Stimulated activated naive B cell treated with anti-CD40 and anti-IgM and Interleukin-4, amounts not matched to agents 10 μg/mL and 1 μg/mL and 100 μg/mL, for 72 hours (primary cell): ENCODE data around the gene CTSL.
A peak's percentile ranks its signal among the peaks of the same experiment; 100 is the strongest.
"Not testable (repeated sequence)": the region's sequence is repeated elsewhere in the genome, so short reads cannot be mapped to it uniquely, and the experiment has no call there.

Experiments
- ATAC-seq, 2 donors: fragments of 150-1000 bp; cut with Tn5 transposase; replicated peaks; 2 replicates each; pipeline ENCODE4 v1.10.0; 2021; ENCODE audit warnings: moderate library complexity in 1 of 2
- DNase-seq: peaks from one replicate; pipeline ENCODE4 v3.0.0; 2021
- H3K27ac Mint-ChIP-seq: one replicate; pipeline ENCODE4 v1.8.0; 2022; ENCODE audit warnings: mild to moderate bottlenecking, mixed read lengths
- H3K27me3 Mint-ChIP-seq, 2 donors: one replicate each; pipeline ENCODE4 v1.8.0; 2022; ENCODE audit warnings: mixed read lengths in 2 of 2
- H3K36me3 Mint-ChIP-seq, 2 donors: one replicate each; pipeline ENCODE4 v1.8.0; 2022; ENCODE audit warnings: mixed read lengths in 2 of 2, mild to moderate bottlenecking in 1 of 2
- H3K4me1 Mint-ChIP-seq, 2 donors: one replicate each; pipeline ENCODE4 v1.8.0; 2022; ENCODE audit warnings: mixed read lengths in 2 of 2, mild to moderate bottlenecking in 1 of 2
- H3K4me3 Mint-ChIP-seq, 2 donors: one replicate each; pipeline ENCODE4 v1.8.0; 2022; ENCODE audit warnings: mild to moderate bottlenecking in 2 of 2, mixed read lengths in 2 of 2, moderate library complexity in 1 of 2
- H3K9me3 Mint-ChIP-seq, 2 donors: one replicate each; pipeline ENCODE4 v1.8.0; 2022; ENCODE audit warnings: mixed read lengths in 2 of 2, mild to moderate bottlenecking in 1 of 2

The CTSL gene

GRCh38 chr9:87722393-87723088 is 3.4 kb upstream of the CTSL start:
- Mint-ChIP-seq H3K27ac (no peak overlapping the region), H3K36me3 (peaks cover 3% of the 10 kb centered on the region in 2 donors), H3K27me3 (peaks cover 38 to 62% of the 10 kb centered on the region in 2 donors), H3K9me3 (peaks cover 0 to 5% of the 10 kb centered on the region in 2 donors), H3K4me1 (peaks cover 4 to 13% of the 10 kb centered on the region in 2 donors), H3K4me3 (no peak overlapping the region)
- DNase-seq (no peak), ATAC-seq (peak; percentile 48 to 63)

DNA sequence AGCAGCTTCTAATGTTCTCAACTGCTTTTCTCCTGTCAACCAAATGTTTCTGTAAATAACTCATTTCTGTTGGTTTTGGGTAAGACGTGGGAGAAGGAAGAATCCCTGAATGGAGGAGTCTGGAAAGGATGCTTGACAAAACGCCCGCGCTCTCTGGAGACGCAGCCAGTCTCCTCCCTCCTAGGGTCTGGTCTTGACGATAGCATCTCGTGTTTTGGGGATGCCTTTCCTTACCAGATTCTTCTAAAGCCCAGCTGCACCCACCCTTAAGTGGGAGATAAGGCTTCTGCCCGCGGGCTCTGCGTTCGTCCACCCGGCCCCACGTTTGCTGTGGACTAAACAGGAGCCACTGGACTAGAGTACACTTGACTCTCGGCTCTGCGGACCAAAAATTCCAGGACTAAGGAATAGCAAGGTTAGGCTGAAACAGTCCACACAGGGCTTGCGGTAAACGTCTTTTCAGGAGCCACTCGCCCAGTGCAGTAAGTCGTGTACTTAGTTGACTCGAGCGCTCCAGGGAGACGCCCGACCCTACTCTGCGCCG is 491 bp upstream of the CTSL start:
- H3K4me3 Mint-ChIP-seq, result peak overlapping the region; percentile 82 to 88
- H3K4me1 Mint-ChIP-seq, result peaks cover 4 to 13% of the 10 kb centered on the region in 2 donors
- peaks cover 3% of the 10 kb centered on the region in 2 donors for H3K36me3 Mint-ChIP-seq
- H3K27me3 Mint-ChIP-seq, result peaks cover 42 to 67% of the 10 kb centered on the region in 2 donors
- H3K27ac Mint-ChIP-seq, result peak overlapping the region; percentile 59
- no peak for DNase-seq
- no peak for ATAC-seq
- H3K9me3 Mint-ChIP-seq, result peaks cover 0 to 5% of the 10 kb centered on the region in 2 donors

DNA sequence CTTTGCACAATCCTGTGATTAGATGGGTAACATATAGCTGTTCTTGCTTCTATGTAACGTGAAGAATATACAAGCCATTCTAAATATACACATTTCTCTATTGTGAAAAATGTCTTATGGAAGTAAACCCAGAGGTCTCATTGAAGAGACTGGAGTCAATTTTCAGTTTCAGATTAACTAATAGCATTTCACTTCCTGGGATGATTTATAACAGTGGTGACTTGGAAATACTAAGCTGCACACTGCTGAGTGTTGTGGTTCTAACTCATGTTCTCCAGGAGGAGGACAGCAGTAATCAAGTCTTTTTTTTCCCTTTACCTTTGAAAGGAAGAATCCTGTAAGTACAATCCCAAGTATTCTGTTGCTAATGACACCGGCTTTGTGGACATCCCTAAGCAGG is 3.3 kb downstream of the CTSL start:
- Mint-ChIP-seq H3K4me3 (no peak overlapping the region), H3K36me3 (peaks cover 3% of the 10 kb centered on the region in 2 donors), H3K27ac (no peak overlapping the region), H3K9me3 (peaks cover 0 to 1% of the 10 kb centered on the region in 2 donors), H3K4me1 (peaks cover 4 to 13% of the 10 kb centered on the region in 2 donors), H3K27me3 (peaks cover 47 to 67% of the 10 kb centered on the region in 2 donors)
- ATAC-seq, result no peak
- DNase-seq, result no peak

DNA sequence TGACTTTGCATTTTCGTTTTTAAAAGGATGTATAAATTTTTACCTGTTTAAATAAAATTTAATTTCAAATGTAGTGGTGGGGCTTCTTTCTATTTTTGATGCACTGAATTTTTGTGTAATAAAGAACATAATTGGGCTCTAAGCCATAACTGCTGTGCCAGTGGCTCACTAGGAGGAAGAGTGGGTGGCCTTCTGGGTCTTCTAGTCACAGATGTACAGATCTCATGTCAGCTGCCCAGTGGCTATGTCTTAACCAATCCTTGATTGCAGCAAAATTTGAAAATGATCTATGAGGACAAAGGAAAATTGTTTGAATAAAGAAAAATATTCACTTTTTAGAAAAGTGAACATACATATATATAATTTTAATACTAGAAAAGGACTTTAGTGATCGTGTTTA is 5.4 kb downstream of the CTSL start:
- Mint-ChIP-seq H3K4me3 (no peak overlapping the region), H3K27me3 (peaks cover 30 to 51% of the 10 kb centered on the region in 2 donors), H3K4me1 (peaks cover 0 to 4% of the 10 kb centered on the region in 2 donors), H3K36me3 (no peaks in the 10 kb centered on the region), H3K9me3 (peaks cover 0 to 1% of the 10 kb centered on the region in 2 donors), H3K27ac (no peak overlapping the region)
- no peak for ATAC-seq
- no peak for DNase-seq

DNA sequence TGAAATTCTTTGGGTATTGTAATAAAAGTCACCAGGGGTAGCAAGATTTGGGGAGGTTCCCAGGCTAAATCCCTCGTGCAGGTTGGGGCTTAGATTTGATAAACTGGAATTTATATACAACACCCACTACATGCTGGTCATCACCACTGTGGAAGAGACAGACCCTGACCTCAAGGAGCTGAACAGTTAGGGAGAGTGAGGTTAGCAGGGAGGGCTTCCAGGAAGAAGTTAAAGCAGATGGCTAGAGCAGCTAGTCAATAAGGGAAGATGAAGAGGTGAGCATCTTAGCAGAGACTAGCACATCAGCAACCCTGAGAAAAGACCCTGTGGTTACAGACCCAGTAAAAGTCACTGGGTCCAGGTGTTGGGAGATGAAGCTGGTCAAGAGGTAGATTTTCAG is 6.4 kb downstream of the CTSL start:
- DNase-seq, result no peak
- Mint-ChIP-seq H3K4me3 (no peak overlapping the region), H3K4me1 (no peaks in the 10 kb centered on the region), H3K9me3 (peaks cover 0 to 1% of the 10 kb centered on the region in 2 donors), H3K27ac (no peak overlapping the region), H3K36me3 (no peaks in the 10 kb centered on the region), H3K27me3 (peaks cover 26 to 56% of the 10 kb centered on the region in 2 donors)
- ATAC-seq, result no peak

DNA sequence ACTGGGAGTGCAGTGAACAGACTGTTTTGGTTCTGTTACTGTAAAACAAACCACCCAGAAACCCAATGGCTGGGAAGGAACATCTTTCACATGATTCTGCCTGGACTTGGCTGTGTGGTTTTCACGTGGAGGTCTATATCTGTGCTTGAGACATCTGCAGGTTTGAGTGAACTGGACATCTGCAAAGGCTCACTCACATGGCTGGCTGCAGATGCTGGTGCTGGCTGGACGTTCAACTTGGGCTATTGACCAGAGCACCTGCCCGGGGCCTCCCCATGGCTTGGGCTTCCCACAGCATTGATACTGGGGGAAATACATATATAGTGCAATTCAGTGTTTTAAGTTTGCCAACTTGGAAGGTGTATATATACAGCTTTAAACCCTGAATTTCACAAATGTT is 6.8 kb downstream of the CTSL start:
- Mint-ChIP-seq H3K4me3 (no peak overlapping the region), H3K27ac (no peak overlapping the region), H3K27me3 (peaks cover 24 to 56% of the 10 kb centered on the region in 2 donors), H3K36me3 (no peaks in the 10 kb centered on the region), H3K4me1 (no peaks in the 10 kb centered on the region), H3K9me3 (peaks cover 0 to 1% of the 10 kb centered on the region in 2 donors)
- DNase-seq (no peak), ATAC-seq (no peak)

GRCh38 chr9:87733273-87734052 is 7.5 kb downstream of the CTSL start:
- DNase-seq (no peak), ATAC-seq (no peak)
- H3K27me3 Mint-ChIP-seq, result peaks cover 24 to 49% of the 10 kb centered on the region in 2 donors
- no peak overlapping the region for H3K4me3 Mint-ChIP-seq
- H3K27ac Mint-ChIP-seq, result no peak overlapping the region
- H3K4me1 Mint-ChIP-seq, result no peaks in the 10 kb centered on the region
- peaks cover 0 to 1% of the 10 kb centered on the region in 2 donors for H3K9me3 Mint-ChIP-seq
- no peaks in the 10 kb centered on the region for H3K36me3 Mint-ChIP-seq

- no peak for ATAC-seq
- no peaks in the 10 kb centered on the region for H3K36me3 Mint-ChIP-seq
- H3K9me3 Mint-ChIP-seq, result peaks cover 0 to 1% of the 10 kb centered on the region in 2 donors
- DNase-seq, result no peak
- peaks cover 24 to 43% of the 10 kb centered on the region in 2 donors for H3K27me3 Mint-ChIP-seq
- no peak overlapping the region for H3K27ac Mint-ChIP-seq
- no peaks in the 10 kb centered on the region for H3K4me1 Mint-ChIP-seq
- H3K4me3 Mint-ChIP-seq, result no peak overlapping the region
Observed at GRCh38 chr9:87734106-87734505, 8.2 kb downstream of the CTSL start.

GRCh38 chr9:87739546-87739945 is 13.6 kb downstream of the CTSL start:
- Mint-ChIP-seq H3K27me3 (peaks cover 8 to 23% of the 10 kb centered on the region in 2 donors), H3K9me3 (peaks cover 10 to 16% of the 10 kb centered on the region in 2 donors), H3K4me3 (no peak overlapping the region), H3K4me1 (no peaks in the 10 kb centered on the region), H3K36me3 (no peaks in the 10 kb centered on the region), H3K27ac (no peak overlapping the region)
- no peak for ATAC-seq
- no peak for DNase-seq

GRCh38 chr9:87740209-87740608 is 14.3 kb downstream of the CTSL start:
- no peak for DNase-seq
- Mint-ChIP-seq H3K4me3 (no peak overlapping the region), H3K9me3 (peaks cover 10 to 16% of the 10 kb centered on the region in 2 donors), H3K36me3 (no peaks in the 10 kb centered on the region), H3K27me3 (peaks cover 8 to 22% of the 10 kb centered on the region in 2 donors), H3K27ac (no peak overlapping the region), H3K4me1 (no peaks in the 10 kb centered on the region)
- no peak for ATAC-seq

DNA sequence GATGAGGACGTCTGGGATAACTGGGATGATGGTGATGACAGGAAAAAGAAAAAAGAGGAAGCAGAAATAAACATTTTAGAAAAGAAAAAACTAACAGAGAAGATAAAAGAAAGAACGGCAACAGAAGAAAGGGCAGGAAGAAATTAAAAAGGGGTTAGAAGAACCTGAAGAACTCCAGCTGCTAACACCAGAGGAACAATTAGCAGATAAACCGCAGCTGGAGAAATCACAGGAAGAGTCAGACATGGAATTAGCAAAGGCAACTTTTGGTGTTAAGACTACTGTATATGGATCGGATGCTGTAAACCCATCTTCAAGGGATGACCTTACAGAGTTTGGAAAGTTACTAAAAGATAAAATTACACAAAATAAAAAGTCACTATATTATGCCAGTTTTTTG is 15.4 kb downstream of the CTSL start:
- H3K9me3 Mint-ChIP-seq, result peaks cover 10 to 16% of the 10 kb centered on the region in 2 donors
- no peaks in the 10 kb centered on the region for H3K4me1 Mint-ChIP-seq
- DNase-seq (no peak), ATAC-seq (no peak)
- no peaks in the 10 kb centered on the region for H3K36me3 Mint-ChIP-seq
- H3K27ac Mint-ChIP-seq, result no peak overlapping the region
- H3K4me3 Mint-ChIP-seq, result no peak overlapping the region
- H3K27me3 Mint-ChIP-seq, result peaks cover 8 to 18% of the 10 kb centered on the region in 2 donors

DNA sequence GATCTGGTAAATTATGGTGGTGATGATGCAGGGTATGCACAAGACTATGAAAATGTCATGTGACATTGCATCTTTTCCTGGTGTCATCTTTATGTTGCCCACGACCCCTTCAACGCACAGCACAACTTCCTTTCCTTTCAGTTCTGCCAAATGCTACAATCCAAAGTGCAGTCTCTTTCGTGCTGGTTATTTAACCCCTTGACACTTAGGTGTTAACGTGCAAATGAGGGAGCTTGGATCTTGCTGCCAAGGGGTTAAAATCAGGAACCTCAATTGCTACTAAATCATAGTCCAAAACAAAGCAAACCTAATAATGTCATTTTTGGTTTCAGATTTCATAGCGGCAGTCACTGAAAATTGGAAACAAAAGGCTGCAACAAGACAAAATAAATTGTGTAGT is 16.0 kb downstream of the CTSL start:
- no peak overlapping the region for H3K4me3 Mint-ChIP-seq
- no peak for ATAC-seq
- peaks cover 8 to 13% of the 10 kb centered on the region in 2 donors for H3K27me3 Mint-ChIP-seq
- no peak for DNase-seq
- peaks cover 10 to 16% of the 10 kb centered on the region in 2 donors for H3K9me3 Mint-ChIP-seq
- H3K36me3 Mint-ChIP-seq, result no peaks in the 10 kb centered on the region
- H3K4me1 Mint-ChIP-seq, result no peaks in the 10 kb centered on the region
- H3K27ac Mint-ChIP-seq, result no peak overlapping the region

GRCh38 chr9:87742813-87743428 is 17.0 kb downstream of the CTSL start:
- ATAC-seq (no peak), DNase-seq (no peak)
- peaks cover 6 to 13% of the 10 kb centered on the region in 2 donors for H3K27me3 Mint-ChIP-seq
- no peaks in the 10 kb centered on the region for H3K36me3 Mint-ChIP-seq
- no peak overlapping the region for H3K4me3 Mint-ChIP-seq
- H3K9me3 Mint-ChIP-seq, result peaks cover 10 to 16% of the 10 kb centered on the region in 2 donors
- H3K4me1 Mint-ChIP-seq, result no peaks in the 10 kb centered on the region
- no peak overlapping the region for H3K27ac Mint-ChIP-seq

GRCh38 chr9:87744247-87744646 is 18.3 kb downstream of the CTSL start:
- ATAC-seq, result not testable (repeated sequence)

More at GRCh38 chr9:87744247-87744646, 18.3 kb downstream of the CTSL start:
- H3K27ac Mint-ChIP-seq, DNase-seq, H3K4me1 Mint-ChIP-seq, H3K4me3 Mint-ChIP-seq, H3K36me3 Mint-ChIP-seq: not testable (repeated sequence)
- Mint-ChIP-seq H3K27me3 (peaks cover 6 to 10% of the 10 kb centered on the region in 2 donors), H3K9me3 (peaks cover 10 to 16% of the 10 kb centered on the region in 2 donors)
